Measurements from ENCODE around the gene TBC1D20.

DNA sequence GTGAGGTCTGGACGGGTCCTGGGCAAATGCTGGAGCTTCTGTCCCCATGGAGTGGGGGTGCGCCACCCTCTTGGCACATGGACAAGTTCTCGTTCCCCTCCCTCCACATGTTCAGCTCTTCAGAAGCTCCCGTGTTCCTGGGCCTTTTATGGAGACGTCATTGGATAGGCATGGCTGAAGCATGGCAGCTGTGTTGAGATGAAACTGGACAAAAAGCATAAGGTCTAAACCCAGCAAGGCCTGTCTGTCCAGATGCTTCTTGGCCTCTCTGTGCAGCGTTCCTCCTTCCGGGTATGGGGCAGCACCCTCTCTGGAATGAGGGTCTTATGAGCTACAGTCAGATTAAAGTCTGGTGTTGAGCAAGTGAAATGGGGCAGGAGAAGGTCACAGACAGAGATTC is 26.8 kb downstream of the TBC1D20 start:
- TF ChIP-seq, protein P1, sequence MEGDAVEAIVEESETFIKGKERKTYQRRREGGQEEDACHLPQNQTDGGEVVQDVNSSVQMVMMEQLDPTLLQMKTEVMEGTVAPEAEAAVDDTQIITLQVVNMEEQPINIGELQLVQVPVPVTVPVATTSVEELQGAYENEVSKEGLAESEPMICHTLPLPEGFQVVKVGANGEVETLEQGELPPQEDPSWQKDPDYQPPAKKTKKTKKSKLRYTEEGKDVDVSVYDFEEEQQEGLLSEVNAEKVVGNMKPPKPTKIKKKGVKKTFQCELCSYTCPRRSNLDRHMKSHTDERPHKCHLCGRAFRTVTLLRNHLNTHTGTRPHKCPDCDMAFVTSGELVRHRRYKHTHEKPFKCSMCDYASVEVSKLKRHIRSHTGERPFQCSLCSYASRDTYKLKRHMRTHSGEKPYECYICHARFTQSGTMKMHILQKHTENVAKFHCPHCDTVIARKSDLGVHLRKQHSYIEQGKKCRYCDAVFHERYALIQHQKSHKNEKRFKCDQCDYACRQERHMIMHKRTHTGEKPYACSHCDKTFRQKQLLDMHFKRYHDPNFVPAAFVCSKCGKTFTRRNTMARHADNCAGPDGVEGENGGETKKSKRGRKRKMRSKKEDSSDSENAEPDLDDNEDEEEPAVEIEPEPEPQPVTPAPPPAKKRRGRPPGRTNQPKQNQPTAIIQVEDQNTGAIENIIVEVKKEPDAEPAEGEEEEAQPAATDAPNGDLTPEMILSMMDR (IDR thresholded peaks at IDR 0.05) = no peak
- no peak for TF ChIP-seq EP300 (IDR thresholded peaks at IDR 0.05)
- TF ChIP-seq POLR2A (IDR thresholded peaks at IDR 0.05) = no peak
